Stimulated activated CD8-positive, alpha-beta memory T cell treated with anti-CD3 and anti-CD28 coated beads, Interleukin-7, amount 100 ng/mL, for 24 hours (primary cell): ENCODE measurements around the gene IFNA1.
"Not testable (repeated sequence)": the region's sequence is repeated elsewhere in the genome, so short reads cannot be mapped to it uniquely, and the experiment has no call there.

Experiments used
- DNase-seq: peaks from one replicate; pipeline ENCODE4 v3.0.0-alpha.2; 2020; ENCODE audit warnings: low read depth

The IFNA1 gene

GRCh38 chr9:21449312-21449711 lies 9.1 kb downstream of the IFNA1 start:
- DNase-seq: not testable (repeated sequence)

GRCh38 chr9:21450733-21451394 lies 10.6 kb downstream of the IFNA1 start:
- no peak for DNase-seq

- DNase-seq: no peak
Observed at GRCh38 chr9:21452681-21453080, 12.4 kb downstream of the IFNA1 start.

- no peak for DNase-seq
Observed at GRCh38 chr9:21454149-21454548, 13.9 kb downstream of the IFNA1 start.

GRCh38 chr9:21455320-21455719 lies 15.1 kb downstream of the IFNA1 start:
- no peak for DNase-seq

GRCh38 chr9:21461377-21461776 lies 21.1 kb downstream of the IFNA1 start:
- DNase-seq: no peak

GRCh38 chr9:21465138-21465537 lies 24.9 kb downstream of the IFNA1 start:
- no peak for DNase-seq

- DNase-seq: no peak
Observed at GRCh38 chr9:21465859-21466518, 25.8 kb downstream of the IFNA1 start.

- no peak for DNase-seq
Observed at GRCh38 chr9:21470126-21470525, 29.9 kb downstream of the IFNA1 start.

- DNase-seq: no peak
Observed at GRCh38 chr9:21473236-21473635, 33.0 kb downstream of the IFNA1 start.

GRCh38 chr9:21477466-21477865 lies 37.2 kb downstream of the IFNA1 start:
- no peak for DNase-seq

GRCh38 chr9:21479152-21479702 lies 39.0 kb downstream of the IFNA1 start:
- no peak for DNase-seq

GRCh38 chr9:21481470-21482056 lies 41.3 kb downstream of the IFNA1 start:
- no peak for DNase-seq

GRCh38 chr9:21482213-21482612 lies 42.0 kb downstream of the IFNA1 start, which contains the start of gene IFNE:
TSS of gene IFNE (minus strand) at chr9:21482313. CDS start at chr9:21481694, 619 bp downstream.
- no peak for DNase-seq
